GM21737 (cell line): ENCODE results near the gene BLID.

ENCODE experiments used
- ATAC-seq: cut with Tn5 transposase; IDR thresholded peaks from one replicate; pipeline ENCODE4 v1.9.1; 2021; ENCODE audit warnings: mild to moderate bottlenecking, moderate library complexity; ENCODE audit not compliant: unreplicated experiment

Gene BLID

GRCh38 chr11:122107045-122107444 lies 9.0 kb downstream of the BLID start:
- ATAC-seq, result no peak

- ATAC-seq, result no peak
Observed at GRCh38 chr11:122105044-122105758, 10.8 kb downstream of the BLID start.

- ATAC-seq, result no peak
Observed at GRCh38 chr11:122104341-122104740, 11.7 kb downstream of the BLID start.

GRCh38 chr11:122103726-122104125 lies 12.3 kb downstream of the BLID start:
- ATAC-seq, result no peak

DNA sequence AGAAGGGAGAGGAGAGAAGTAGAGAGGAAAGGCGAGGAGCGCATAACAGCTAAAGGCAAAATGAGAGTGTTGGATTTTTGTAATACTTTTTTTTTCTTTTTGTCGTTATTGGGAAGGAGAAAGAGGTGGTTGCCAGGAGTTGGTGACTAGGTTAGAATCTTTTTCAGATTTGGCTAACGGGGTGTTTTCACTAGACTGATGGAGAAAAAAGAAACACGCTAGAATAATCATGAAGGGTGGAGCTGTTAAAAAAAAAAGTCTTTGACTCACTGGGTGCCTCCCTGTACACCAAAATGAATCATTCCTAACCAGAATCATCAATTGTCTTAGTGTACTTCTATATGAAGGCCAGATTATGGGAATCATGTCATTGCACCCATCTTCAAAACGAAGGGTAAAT lies 12.7 kb downstream of the BLID start:
- no peak for ATAC-seq

DNA sequence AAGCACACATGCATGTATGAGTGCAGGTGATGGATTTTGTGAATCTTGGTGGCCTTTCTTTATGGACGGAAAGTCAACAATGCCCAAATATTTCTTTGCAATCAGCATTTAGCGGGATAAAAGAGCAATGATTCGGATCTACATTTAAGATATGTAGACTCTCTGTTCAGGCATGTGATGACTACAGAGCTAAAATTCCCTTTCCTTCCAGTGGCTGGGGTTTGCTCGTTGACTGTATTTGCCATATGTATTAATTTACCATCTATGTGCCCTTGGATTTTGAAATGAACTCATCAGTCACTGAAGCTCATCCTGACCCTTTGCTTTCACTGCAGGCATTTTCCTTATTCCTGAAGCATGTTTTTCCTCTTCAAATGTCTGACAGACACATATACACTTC lies 13.6 kb downstream of the BLID start:
- no peak for ATAC-seq

GRCh38 chr11:122101625-122102291 lies 14.3 kb downstream of the BLID start:
- no peak for ATAC-seq

GRCh38 chr11:122100756-122101080 lies 15.3 kb downstream of the BLID start:
- no peak for ATAC-seq

GRCh38 chr11:122100037-122100755 lies 15.8 kb downstream of the BLID start:
- ATAC-seq, result no peak

- ATAC-seq, result no peak
Observed at GRCh38 chr11:122099374-122100036, 16.5 kb downstream of the BLID start.

DNA sequence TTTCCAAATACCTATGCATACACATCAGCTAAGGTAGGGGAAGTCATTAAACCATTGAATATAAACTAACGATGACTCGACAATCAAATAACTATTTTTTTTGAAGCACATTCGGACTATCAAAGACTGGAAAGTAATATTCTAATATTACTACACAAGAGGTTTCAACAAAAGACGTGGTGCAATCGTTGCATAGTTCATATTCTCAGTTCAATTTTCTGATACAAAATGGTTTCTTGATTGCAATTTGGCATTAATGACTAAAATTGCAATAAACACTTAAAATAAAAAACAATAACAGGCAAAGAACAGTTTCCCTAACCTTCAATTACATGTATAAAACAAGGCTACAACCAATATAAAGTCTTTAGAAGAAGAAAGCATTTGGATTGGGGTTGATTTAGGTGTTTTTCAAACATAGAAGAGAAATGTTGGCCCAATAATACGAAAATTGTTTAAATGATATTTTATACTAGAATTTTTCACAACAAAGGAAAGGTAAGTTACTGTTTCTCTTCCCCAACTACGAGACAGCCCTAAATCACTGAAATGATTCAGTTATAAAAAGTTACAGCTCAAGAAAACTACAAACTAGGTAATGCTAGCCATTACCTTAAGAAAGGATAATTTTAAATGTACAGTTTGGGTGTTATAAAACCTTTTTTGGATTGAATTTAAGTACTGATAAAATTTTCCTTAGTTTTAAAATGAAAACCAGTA lies 17.6 kb downstream of the BLID start:
- ATAC-seq, result no peak

DNA sequence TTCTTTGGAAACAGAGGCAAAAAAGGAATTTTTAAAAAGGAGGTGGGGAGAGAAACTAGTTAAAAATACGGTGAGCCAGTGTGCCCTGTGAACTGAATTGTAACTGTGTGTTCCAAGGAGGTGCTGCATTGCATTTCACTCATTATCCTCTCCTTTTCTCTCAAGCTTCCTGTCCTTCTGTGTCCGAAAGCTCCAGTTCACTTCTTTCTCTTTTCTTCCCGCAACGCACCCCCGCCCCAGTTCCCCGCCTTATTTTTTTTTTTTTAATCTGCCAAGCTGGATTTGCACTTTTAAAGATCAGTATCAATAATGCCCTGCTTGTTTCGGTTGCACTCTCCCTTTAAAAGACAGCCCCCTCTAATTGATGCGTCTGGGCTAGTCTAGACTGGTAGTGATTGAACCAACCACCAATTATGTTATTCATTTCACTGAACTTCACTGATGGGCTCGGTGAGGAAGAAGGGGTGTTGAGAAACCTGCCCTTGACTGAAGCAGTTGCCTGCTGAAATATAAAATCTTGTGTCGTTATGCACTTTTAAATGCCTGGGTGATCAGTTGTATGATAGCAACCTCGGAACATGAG lies 18.5 kb downstream of the BLID start:
- no peak for ATAC-seq

- ATAC-seq, result no peak
Observed at GRCh38 chr11:122096272-122097112, 19.5 kb downstream of the BLID start.

DNA sequence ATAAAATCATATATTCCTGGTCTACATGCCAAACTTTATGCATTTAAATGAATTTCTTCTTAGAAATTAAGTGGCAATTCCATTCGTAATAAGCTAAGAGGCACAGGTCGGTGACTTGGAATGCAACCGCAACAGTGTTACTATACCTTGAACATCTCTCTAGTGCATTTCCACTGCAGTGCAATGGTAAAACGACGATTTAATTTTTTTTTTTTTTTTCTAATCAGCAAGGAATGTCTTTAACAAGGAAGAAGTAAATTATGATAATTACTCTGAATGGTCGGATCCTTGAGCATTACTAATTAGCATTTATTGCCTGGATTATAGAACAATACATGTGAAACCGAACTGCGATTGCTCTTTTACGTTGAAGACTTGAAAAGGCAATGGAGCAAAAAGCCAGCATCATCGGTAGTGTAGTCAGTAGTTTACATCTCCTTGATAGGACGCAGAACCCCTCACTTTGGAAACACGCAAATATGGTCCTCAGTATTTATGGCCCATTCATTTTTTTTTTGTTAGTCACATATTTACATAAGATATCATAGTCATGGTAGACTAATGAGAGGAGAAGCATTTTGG lies 20.2 kb downstream of the BLID start:
- no peak for ATAC-seq

- ATAC-seq, result no peak
Observed at GRCh38 chr11:122094836-122095235, 21.2 kb downstream of the BLID start.

GRCh38 chr11:122093731-122094275 lies 22.2 kb downstream of the BLID start:
- no peak for ATAC-seq

DNA sequence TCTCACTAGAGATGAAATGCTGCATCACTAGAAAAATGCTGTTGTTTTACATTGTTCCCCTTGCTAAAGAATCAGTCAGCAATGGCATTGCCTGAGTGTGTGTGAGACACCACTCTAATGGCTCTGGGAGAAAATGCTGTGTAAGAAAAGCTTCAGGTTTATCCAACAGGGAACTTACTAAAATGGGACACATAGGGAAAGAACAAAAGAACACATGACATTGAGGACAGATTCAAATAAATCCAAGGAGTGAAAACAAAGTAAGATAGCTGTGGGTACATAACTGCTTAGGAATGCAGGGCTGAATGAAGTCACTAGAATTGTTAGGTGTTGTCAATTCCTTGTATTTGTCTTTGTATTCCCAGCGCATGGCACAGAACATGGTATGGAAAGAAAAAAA lies 24.2 kb downstream of the BLID start:
- ATAC-seq, result no peak

GRCh38 chr11:122089111-122089510 lies 26.9 kb downstream of the BLID start:
- no peak for ATAC-seq

DNA sequence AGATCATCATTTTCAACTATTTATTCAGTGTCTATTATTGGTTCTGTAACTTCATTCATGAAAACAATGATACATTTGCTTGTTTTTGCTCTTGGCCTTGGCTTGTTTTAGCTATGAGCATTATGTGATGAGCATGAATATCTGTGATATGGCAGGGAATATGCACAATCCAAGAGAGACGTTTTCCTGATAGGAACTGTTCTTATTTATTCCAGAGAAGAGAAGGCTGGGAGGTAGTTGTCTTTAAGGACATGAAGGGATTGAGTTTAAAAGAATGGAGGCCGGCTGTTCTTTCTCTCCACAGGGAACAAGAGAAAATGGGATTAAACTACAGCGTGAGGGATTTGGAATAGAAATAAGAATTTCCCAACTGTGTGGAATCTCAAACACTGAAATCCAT lies 30.3 kb downstream of the BLID start:
- ATAC-seq, result no peak
